HCT116 (cell line): ENCODE data around the gene CKMT2.

Experiments used
- CTCF ChIP-seq, 3 experiments: fragments of 200-600 bp in 1 of 3; sonication (generic) in 1 of 3; IDR thresholded peaks in 2 of 3; conservative IDR thresholded peaks in 1 of 3; 2 replicates each; pipeline ENCODE4 v1.5.1; 2012 to 2017; ENCODE audit warnings: low read depth in 2 of 3, low read length in 2 of 3, antibody characterized with exemption in 1 of 3, borderline replicate concordance in 1 of 3, control low read depth in 1 of 3, mild to moderate bottlenecking in 1 of 3, mixed read lengths in 1 of 3, mixed run types in 1 of 3, moderate library complexity in 1 of 3; ENCODE audit not compliant: insufficient read depth in 1 of 3
- EGR1 ChIP-seq: IDR thresholded peaks from 2 replicates; pipeline ENCODE4 v1.6.1; 2012; ENCODE audit warnings: low read depth
- EZH2 ChIP-seq: fragments of 200-600 bp; sonication (generic); IDR thresholded peaks from 2 replicates; pipeline ENCODE4 v1.6.1; 2017; ENCODE audit warnings: antibody characterized with exemption, mixed run types
- JUND ChIP-seq: IDR thresholded peaks from 2 replicates; pipeline ENCODE4 v1.6.1; 2012
- POLR2A ChIP-seq: IDR thresholded peaks from 2 replicates; pipeline ENCODE4 v1.7.0; 2011; ENCODE audit warnings: borderline replicate concordance; ENCODE audit not compliant: insufficient read depth, insufficient read length; ENCODE audit errors: extremely low read depth
- POLR2AphosphoS5 ChIP-seq: IDR thresholded peaks from 2 replicates; pipeline ENCODE4 v1.6.1; 2011; ENCODE audit warnings: mild to moderate bottlenecking, low read depth, low read length, moderate library complexity
- REST ChIP-seq: IDR thresholded peaks from 2 replicates; pipeline ENCODE4 v1.6.1; 2012; ENCODE audit warnings: low read depth
- SIN3A ChIP-seq: IDR thresholded peaks from 2 replicates; pipeline ENCODE4 v1.6.1; 2012; ENCODE audit warnings: low read depth
- SRF ChIP-seq: IDR thresholded peaks from 2 replicates; pipeline ENCODE4 v1.6.1; 2012; ENCODE audit warnings: low read depth
- TCF7L2 ChIP-seq: IDR thresholded peaks from 2 replicates; pipeline ENCODE4 v1.7.0; 2011; ENCODE audit warnings: borderline replicate concordance, inconsistent platforms; ENCODE audit not compliant: insufficient read depth, insufficient read length; ENCODE audit errors: extremely low read depth

GRCh38 chr5:81254886-81255559 lies 21.9 kb downstream of the CKMT2 start:
- TF ChIP-seq POLR2A (no peak), JUND (no peak), CTCF (IDR thresholded peaks at IDR 0.05 in 2 of 3, conservative IDR thresholded peaks at IDR 0.05 in 1 of 3; ENCODE audit: borderline replicate concordance in 1 of 3, insufficient read depth in 1 of 3, low read depth in 2 of 3, low read length in 2 of 3) (no peak), EGR1 (no peak), POLR2AphosphoS5 (no peak), SIN3A (no peak), EZH2 (no peak), REST (no peak), TCF7L2 (no peak), SRF (no peak)
